Activated CD8-positive, alpha-beta memory T cell treated with anti-CD3 and anti-CD28 coated beads for 36 hours (primary cell): ENCODE data around the gene UPK3A. TPM values are rescaled to one million over a fixed set of nuclear protein-coding genes. Genes with fewer than 3 reads are reported as not detected.

Source experiments
- CTCF ChIA-PET: fragments of 350-600 bp; sonication (Branson Sonifier 250); formaldehyde crosslinking; loops from one replicate; lab custom pipeline; 2021; ENCODE audit warnings: antibody characterized with exemption; lab: Charles Lee
- POLR2A ChIA-PET: fragments of 350-600 bp; sonication (Branson Sonifier 250); formaldehyde crosslinking; loops from one replicate; lab custom pipeline; 2021; ENCODE audit warnings: antibody characterized with exemption; lab: Charles Lee
- total RNA-seq, 2 experiments: library from RNA; stranded (reverse); gene quantifications; one replicate each; pipeline ENCODE4 v1.2.3, GENCODE V29; 2021

UPK3A gene
- total RNA-seq = not detected

DNA sequence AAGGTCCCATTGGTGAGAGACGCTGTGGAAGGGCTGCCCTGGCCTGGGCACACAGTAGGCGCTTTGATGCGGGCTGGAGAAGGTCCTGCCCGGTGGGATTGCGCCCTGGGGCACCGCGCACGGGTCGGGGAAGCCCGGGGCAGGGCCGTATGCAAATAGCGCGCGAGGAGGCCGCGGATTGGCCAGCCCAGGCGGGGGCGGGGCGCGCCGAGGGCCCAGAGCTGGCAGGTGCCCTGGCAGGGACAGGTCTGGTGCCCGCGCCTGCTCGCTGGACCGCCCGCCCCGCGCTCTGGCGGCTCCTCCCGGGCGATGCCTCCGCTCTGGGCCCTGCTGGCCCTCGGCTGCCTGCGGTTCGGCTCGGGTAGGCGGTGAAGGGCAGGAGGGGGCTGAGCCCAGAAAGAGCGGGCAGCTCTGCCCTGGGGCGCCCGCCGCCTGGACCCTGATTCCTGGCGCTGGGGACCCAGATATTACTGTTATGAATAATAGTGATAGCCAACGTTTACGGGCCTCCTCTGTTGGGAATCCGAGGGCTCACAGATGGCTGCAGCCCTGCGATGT lies at the start of gene UPK3A:
UPK3A (plus strand) TSS at position 245 of the 558 bp plus-strand sequence; CDS start at position 310, 65 bp downstream.
- POLR2A ChIA-PET = no interaction called here

DNA sequence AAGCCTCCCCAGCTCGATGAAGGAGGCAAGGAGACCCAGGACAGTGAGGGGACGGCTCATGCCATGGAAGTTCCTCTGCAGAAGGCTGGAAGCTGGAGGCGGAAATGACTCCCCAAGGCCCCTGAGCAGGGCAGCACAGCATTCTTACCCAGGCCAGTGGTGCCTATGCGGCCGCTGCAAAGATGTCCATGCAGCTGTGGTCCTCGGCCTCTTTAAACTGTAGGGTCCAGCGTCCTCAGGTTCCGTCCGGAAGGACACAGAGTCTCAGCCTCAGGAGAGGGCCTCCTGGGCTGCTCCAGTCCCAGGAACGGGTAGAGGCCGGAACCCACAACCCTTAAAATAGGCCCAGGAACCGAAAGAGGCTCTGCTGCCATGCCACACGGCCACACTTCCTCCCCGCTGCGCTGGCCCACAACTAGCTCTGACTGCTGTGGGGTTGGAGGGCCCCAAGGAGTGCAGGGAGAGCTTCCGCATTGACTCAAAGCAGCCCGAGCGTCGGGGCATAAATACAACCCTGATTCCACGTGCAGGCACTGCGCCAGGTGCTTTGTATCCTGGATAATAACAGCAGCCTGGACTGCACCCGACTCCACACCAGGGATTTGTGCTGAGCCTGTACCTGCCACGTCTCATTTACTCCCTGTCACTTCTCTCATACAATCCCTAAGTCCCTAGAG lies 49.5 kb upstream of the UPK3A start:
- ChIA-PET CTCF (no interaction called here), POLR2A (no interaction called here)

More for the DNA sequence above, at the start of gene UPK3A:
- CTCF ChIA-PET = no interaction called here

DNA sequence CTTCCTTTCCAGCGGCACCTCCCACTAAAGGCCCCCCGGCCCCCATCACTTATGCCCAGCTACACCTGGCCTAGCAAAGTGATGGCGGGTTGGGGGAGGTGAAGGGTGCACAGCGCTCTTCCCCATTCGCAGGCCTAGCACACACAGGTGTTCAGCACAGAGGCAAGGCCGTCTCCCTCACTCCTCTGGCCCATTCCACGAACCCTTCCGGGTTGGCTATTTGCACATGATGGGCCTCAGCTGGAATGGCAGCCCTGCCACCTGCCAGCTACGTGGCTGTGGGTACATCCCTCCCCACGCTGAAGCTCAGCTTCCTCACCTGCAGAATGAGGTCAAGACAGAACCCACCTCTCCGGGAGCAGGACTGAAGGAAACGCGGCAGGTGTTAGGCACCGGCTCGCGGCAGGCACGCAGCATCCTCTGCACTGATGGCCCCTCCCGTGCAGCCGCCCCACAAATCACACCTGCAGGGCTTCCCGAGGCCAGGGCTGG lies 48.9 kb upstream of the UPK3A start:
- POLR2A ChIA-PET = no interaction called here
- CTCF ChIA-PET = no interaction called here

DNA sequence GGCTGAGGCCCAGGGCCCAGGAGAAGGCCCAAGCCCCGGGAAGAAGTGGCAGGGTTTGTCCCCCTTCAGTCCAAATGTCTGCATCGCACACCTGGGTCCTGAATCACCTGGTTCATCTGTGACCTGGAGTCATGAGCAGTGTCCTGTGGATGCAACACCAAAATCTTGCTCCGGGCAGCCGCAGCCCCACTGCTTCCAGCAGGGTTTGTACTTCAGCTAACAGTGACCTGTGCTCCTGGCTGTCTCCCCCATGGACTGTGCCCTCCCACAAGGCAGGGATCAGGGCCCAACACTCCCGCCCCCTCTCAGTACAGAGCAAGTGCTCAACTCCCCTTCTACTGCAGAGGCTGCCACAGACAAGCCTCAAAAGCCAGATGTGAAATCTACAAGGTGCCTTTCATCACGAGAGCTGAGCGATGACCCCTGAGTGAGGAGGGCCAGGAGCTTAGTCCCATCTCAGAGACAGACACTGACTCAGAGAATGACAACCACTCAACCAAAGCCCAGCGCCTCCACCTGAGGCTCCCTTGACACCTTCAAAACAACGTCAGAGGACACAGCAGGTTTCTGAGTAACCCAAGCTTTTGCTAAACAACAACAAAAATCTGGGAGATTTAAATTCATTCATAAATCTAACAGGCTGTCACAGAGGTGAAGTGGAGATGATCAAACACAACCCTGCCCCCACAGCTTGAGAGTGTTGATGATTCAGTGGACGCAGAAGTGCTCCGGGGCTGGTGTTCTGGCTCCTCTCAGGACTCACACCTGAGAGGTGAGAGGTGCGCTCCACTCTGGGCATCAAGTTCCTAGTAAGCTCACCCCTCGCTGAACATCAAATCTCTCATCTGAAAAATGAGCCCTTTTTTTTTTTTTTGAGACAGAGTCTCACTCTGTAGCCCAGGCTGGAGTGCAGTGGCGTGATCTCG lies 47.4 kb upstream of the UPK3A start:
- ChIA-PET CTCF (no interaction called here), POLR2A (no interaction called here)

DNA sequence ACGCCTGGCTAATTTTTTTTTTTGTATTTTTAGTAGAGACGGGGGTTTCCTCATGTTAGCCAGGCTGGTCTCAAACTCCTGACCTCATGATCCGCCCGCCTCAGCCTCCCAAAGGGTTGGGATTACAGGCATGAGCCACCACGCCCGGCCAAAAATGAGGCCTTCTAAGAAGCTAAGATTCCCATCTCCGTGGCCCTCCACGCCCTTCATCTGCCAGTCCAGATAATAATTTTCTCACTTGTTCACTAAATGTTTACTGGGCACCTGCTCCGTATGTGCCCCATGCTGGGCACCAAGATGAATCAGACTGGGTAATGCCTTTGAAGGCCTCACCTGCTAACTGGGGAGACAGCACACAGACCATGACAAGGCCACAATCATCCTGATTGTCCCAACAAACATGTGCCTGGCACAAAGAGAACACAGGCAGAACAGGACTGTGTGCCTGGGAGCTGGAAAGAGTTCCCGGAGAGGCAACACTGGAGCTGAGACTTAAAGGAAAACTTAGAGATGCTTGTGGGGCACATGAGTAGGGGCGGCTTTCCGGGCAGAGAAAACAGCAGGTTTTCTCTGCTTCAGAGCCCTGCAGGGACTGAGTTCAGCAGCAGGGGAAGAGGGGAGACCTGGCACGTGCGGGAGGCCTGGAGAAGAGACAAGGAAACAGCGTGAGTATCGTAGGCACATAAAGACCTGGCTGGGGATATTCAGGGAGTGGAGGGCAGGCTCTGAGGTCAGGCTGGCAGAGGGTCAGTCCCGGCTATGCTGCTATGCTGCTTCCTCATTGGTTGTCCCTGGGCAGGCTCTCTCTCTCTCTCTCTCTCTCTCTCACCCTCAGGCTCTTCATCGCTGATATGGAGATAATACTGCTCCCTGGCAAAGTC lies 46.4 kb upstream of the UPK3A start:
- CTCF ChIA-PET = no interaction called here
- POLR2A ChIA-PET = no interaction called here

DNA sequence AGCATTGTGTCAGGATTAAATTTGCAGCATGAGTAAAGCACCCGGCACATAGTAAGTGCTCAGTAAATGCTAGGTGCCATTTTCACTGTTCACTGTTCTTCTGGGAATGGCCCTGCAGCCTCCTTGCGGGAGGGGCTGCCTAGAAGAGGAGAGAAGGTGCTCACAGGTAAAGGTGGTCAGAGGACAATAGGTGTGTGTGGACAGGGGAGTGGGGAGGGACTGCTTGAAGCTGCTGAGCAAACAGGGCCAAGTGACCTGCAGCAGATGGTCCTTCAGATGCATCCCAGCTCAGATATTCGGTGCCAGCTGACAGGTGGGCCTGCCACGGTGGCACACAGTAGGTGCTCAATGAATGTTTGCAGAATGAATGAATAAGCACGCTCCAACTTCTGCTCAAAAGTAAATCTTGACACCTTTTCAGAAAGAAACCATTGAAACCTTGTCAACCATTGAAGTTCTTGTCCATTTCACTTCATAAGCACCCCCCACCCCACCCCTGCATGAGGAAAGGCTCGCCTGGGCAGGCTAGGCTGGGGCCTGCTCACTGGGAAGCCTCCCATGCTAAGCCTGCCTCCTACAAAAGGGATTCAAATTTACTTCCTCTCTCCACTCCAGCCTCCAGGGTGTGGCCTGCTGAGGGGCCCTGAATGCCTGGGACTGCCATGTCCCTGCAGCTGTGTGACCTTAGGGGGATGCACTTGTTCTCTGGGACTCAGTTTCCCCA lies 45.6 kb upstream of the UPK3A start:
- ChIA-PET POLR2A (no interaction called here), CTCF (no interaction called here)

DNA sequence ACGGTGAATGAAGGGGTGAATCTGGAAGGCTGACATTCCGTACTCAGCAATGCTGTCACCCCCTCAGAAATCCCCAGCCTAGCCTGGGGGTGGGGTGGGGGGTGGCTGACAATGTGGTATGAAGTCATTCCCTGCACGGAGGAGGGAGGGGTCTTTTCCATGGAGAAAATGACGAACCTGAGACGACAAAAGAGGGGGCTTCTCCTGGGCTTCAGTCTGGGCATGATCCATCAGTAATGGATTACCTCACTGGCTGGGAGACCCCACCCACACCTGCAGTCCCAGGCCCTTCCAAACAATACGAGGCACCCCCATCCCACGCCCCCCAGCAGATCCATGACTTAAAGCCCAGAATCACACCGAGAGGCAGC lies 45.1 kb upstream of the UPK3A start:
- ChIA-PET POLR2A (no interaction called here), CTCF (no interaction called here)

DNA sequence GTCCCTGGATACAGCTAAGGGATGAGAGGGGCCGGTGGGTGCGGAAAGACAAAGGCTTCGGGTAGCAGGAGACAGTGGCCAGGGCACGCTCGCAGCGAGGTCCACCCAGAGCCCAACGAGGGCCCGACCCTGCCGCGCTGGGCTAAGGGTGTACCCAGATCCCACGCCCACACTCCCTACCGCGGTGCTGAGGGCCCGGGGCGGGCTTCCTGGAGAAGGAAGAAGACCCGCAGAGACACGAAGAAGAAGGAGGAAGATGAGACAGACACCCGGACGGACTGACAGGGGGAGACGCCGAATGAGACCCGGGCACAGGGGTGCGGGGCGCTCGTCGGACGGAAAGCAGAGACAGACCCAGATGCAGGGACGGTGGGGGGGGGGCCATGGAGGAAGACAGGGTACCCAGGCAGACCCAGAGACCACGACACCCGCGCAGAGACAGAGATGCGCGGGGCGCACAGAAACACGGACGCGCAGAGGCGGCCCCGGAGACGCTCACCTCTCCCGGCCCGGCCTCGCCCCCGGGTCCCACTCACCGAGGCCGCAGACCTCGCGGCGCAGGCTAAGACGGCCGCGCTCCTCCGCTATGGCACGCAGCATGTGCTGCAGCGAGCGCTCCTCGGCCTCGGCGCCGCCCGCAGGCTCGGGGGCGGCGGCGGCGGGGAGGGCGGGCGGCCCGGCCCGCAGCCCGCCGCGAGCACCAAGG lies 44.5 kb upstream of the UPK3A start:
- POLR2A ChIA-PET = no interaction called here

DNA sequence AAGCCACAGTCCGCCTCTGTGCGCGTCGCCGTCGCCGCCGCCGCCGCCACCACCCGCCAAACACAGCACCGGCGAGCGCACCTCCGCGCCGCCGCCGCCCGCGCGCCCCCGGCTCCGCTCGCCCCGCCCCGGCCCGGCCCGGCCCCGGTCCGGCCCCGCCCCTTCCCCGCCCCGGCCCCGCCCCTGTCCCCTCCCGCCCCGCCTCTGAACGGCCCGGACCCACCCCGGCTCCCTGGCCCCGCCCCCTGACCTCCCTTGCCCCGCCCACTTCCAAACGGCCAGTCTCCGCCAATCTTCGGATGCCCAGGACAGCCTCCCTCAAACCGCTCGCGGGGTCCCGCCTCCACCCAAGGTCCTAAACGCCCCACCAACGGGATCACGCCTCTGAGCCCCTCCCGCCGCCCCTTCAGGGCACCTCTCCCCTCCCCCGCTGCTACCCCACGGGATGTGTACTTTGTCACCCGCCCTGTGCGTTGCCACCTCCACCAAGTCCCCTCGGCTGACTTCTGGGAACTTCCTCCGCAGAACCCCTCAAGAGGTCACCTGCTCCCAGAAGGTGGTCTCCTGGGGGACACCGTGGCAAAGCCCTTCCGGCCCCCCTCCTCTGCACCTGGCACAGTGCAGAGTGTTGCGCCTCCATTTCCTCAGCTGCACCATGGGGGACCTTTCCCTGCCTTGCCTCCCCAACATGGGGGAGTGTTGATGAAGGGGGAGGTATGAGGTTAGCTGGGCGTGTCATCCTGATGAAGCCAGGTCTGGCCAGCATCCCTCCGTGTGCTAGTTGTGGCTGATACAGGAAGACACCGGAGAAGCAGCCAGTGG lies 43.7 kb upstream of the UPK3A start, which contains the start of gene KIAA0930:
KIAA0930 (minus strand) TSS at position 85 of the 822 bp plus-strand sequence. CDS start 191 bp downstream, outside the sequence.
- ChIA-PET CTCF (interaction anchor here (0.8 kb wide), 1 partner anchor 77 kb away, joined by 3 read pairs; the partner anchor contains the start of gene NUP50), POLR2A (no interaction called here)

More for the DNA sequence above, 44.5 kb upstream of the UPK3A start:
- CTCF ChIA-PET = no interaction called here

DNA sequence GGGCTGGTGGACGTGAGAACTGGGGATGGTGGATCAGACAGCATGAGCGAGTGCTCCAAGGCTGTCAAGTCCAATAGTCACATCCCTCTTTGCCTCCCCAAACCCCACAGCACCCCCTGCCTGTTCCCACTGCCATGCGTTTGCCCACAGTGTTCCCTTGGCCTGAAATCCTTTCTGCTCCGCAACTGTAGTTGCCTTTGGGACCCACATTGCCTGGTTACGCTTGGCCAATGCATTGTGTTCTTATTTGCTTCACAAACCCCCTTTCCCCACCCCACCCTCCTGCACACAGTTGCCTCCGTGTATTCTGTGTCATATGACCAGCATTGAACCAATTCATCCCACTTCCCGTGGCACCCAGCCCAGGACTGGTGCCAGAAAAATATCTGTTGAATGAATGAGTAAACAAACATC lies 42.0 kb upstream of the UPK3A start:
- CTCF ChIA-PET = no interaction called here
- POLR2A ChIA-PET = no interaction called here

DNA sequence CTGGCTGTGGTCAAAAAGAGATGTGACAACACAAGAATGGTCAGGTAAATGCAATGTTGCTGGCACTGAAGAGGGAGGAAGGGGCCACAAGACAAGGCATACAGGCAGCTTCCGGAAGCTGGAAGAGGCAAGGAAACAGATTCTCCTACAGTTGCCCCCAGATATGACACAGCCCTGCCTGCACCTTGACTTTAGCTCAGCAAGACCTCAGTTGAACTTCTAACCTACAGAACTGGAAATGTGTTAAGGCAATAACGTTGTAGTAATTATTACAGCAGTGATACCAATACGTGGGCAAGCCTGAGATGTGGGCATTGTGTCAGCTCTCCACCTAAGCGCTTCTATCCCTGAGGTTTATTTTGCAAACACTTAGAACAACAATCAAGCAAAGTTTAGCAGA lies 39.8 kb upstream of the UPK3A start:
- CTCF ChIA-PET = interaction anchor here (0.5 kb wide), 1 partner anchor 16 kb away, joined by 3 read pairs; no protein-coding TSS in a partner anchor
- POLR2A ChIA-PET = no interaction called here

DNA sequence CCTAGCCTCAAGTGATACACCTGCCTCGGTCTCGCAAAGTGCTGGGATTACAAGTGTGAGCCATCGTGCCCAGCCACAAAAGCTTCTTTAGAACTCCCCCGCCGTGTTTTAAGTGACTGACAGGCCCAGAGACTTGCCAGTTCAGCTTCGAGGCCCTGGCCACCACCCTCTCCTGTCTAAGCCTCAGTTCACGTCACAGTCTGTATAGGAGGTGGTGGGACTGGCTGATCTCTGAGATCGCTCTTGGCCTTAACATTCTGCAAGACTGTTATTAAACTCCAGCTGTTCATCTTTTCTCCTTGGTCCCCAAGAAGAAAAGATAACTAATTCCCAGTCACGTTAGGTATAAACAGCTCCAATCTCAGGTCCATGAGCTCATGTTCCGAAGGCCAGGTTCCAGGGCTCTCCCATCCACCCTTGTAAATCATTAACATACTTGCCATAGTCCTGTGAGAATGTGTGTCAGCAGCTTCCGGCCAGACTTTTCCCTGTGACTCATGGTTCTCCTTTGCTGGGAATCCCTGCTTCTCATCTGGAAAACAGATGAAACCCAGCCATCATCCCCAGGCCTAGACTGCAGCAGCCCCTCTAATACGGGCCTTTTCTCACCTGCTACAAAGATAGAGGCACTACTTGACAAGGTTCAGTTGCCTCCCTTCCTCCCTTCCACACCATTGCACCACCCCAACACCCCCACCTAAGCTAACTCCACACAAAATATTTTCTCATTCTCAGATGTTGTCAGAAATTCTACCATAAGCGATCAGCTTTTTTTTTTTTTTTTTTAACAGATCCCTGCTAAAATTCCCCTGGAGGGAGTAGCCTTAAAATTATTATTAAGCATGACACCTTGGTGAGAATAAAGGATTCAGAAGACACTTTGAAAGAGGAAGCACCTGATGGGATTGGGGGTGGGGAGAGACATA lies 38.4 kb upstream of the UPK3A start:
- CTCF ChIA-PET = interaction anchor here (0.6 kb wide), 1 partner anchor 13 kb away, joined by 3 read pairs; no protein-coding TSS in a partner anchor

DNA sequence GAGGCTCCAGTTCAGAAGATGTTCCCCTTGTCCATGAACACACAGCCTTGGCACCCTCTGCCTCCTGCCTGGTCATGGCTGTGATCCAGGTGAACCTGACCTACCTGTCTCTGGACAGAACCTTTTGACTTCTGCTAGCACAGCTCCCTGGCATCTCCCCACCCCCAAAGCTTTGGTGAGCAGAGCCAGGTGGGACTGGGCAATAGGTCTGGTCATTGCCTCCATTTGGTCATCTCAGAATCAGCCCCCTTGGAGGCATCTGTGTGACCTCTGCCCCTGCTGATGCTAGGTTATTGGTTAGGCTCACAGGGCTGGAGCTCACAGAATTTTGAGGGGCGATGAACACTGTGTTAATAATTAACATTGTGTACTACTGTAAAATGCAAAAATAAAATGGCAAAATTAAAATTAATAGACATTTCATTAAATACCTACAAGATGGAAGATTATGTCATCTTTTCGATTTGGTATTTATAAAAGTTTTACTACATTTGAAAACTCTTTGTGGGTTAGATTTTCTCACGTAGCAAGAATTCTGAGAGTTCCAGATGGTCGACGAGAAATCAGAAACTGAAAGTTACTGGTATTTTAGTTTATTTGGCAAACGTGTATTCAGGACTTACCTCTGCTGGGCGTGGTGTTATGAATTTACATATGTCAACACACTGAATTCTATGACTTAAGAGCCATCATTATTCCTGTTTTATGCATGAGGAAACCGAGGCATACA lies 35.8 kb upstream of the UPK3A start:
- ChIA-PET CTCF (no interaction called here), POLR2A (interaction anchor here (0.6 kb wide), 1 partner anchor 131 kb away, joined by 3 read pairs; no protein-coding TSS in a partner anchor)

More for the DNA sequence above, 38.4 kb upstream of the UPK3A start:
- POLR2A ChIA-PET = interaction anchor here (0.6 kb wide), 1 partner anchor 165 kb away, joined by 4 read pairs; no protein-coding TSS in a partner anchor

DNA sequence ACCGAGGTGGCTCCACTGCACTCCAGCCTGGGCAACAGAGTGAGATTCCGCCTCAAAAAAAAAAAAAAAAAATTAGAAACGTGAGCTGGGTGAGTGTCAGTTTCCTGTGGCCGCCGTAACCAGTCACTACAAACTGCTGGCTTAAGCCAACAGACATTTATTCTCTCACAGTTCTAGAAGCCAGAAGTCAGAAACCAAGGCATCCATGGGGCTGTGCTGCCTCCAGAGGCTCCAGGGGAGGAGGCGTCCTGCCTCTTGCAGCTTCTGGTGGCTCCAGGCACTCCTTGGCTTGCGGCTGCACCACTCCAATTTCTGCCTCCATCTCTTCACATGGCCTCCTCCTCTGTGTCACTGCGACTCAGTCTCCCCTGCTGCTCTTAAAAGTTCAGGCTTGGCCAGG lies 32.9 kb upstream of the UPK3A start:
- ChIA-PET POLR2A (no interaction called here), CTCF (interaction anchor here (1.3 kb wide), 1 partner anchor 16 kb away, joined by 3 read pairs; no protein-coding TSS in a partner anchor)

DNA sequence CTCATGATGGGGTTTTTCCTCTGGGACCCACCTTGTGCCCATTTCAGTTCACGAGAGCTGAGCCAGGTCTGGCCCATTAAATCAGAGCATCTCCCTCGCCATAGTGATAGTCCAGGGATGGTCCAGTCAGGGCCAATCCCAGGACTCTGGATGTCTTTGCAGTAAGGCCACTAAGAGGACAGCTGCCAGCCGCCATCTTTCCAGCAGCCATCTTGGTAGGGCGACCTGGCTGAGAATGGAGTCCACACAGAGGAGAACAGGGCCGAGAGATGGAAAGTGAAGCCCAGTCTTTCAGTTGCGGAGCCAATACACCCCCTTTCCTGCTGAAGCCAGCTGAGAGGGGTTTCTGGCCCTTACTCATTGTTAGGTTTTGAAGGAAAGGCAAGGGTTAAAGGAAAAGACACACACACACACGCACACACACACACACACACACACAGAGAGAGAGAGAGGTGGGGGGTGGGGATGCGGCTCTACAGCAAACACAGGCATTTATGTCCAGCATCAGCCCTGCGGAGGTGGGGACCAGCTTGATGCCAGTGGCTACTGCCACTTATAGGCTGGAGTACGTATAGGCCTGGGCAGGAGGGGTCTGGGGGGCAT lies 31.6 kb upstream of the UPK3A start:
- POLR2A ChIA-PET = no interaction called here
- CTCF ChIA-PET = no interaction called here
